D721Med (cell line): ENCODE results near the gene MARK4.

ENCODE experiments used
- DNase-seq: peaks from one replicate; pipeline ENCODE4 v3.0.0; 2011; ENCODE audit warnings: low spot score; ENCODE audit not compliant: insufficient read length
- FAIRE-seq: peaks from 2 replicates; lab custom pipeline; 2011; peaks lifted over from hg19 to GRCh38; lab: Jason Lieb, UNC
- CTCF ChIP-seq: IDR thresholded peaks from 2 replicates; pipeline ENCODE4 v1.5.1; 2012; ENCODE audit warnings: mild to moderate bottlenecking, control low read depth; ENCODE audit not compliant: insufficient read depth; ENCODE audit errors: missing control alignments

MARK4 gene

DNA sequence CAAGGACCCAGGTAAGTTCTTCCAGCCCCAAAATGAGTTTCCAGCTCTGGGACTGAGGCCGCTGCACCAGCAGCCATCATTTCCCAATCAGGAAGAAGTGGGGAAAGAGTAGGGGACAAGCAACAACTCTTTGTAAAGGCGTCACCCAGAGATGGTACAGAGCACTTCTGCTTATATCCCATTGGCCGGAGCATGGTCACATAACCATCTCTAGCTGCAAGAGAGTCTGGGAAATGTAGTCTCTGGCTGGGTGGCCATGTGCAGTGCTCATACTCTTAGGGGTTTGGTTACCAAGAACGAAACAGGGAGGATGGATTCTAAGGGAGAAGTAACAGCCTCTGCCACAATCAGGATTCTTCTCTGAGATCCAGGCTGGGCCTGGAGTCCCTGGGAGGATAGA is 45.3 kb downstream of the MARK4 start:
- no peak for FAIRE-seq
- no peak for TF ChIP-seq CTCF
- no peak for DNase-seq

- DNase-seq (no peak), FAIRE-seq (no peak)
- TF ChIP-seq CTCF, result no peak
Measured at GRCh38 chr19:45297674-45298073, 46.6 kb downstream of the MARK4 start.

DNA sequence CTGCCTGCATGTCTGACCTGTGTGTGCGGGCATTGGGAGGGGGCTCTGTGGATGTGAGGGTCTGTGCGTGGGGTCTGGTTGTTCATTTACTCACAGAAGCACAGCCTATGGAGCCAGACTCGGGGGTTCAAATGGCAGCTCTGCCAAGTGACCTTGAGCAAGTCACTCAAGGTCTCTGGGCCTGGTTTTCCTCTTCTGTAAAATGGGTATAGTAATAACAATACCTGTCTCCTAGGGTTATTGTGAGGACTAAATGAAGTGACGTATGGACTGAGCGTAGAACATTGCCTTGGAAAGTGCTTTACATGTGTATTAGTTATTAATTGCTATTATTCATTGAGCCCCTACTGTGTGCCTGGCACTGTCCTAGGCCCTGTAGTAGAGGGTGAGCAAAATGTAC is 47.2 kb downstream of the MARK4 start:
- FAIRE-seq, result no peak
- DNase-seq, result no peak
- TF ChIP-seq CTCF, result no peak

DNA sequence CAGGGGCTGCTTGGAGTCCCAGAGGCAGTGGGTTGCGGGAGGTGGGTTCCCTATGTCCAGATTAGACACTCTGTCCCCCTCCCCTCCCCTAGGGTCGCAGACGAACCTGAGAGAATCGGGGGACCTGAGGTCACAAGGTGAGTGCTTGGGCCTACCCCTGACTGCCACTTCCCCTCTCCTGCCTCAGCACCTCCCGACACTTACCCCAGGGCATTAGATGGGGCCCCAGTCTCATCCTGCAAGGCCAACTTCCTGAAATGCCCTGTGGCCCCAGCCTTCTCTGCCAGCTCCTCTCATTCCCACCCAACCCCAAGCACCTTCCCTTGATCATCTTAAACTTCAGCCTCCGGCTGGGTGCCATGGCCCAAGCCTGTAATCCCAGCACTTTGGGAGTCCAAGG is 48.6 kb downstream of the MARK4 start:
- FAIRE-seq (no peak), DNase-seq (no peak)
- TF ChIP-seq CTCF, result no peak

GRCh38 chr19:45302416-45302815 is 51.3 kb downstream of the MARK4 start:
- DNase-seq (no peak), FAIRE-seq (no peak)
- TF ChIP-seq CTCF, result no peak

DNA sequence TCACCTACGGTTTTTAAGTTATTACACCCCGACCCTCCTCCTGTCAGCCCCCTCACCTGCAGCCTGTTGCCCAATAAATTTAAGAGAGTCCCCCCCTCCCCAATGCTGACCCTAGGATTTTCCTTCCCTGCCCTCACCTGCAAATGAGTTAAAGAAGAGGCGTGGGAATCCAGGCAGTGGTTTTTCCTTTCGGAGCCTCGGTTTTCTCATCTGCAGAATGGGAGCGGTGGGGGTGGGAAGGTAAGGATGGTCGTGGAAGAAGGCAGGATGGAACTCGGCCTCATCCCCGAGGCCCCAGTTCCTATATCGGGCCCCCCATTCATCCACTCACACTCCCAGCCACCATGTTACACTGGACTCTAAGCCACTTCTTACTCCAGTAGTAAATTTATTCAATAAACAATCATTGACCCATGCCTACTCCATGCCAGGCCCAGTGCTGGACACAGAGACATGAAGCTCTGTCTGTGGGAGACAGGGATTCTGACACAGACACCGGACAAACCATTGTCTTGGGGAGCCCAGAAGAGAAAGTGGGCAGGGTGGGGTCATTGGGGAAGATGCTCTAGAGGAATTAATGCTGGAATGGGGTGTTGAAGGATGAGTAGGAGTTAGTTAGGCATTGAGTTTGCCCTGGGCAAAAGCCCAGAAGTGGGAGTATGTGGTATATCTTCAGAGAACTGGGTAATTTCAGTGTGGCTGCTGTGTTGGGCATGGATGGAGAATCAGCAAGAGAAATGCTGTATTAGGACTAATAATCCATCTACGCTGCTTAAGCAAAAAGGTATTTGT is 52.4 kb downstream of the MARK4 start:
- DNase-seq (no peak), FAIRE-seq (no peak)
- no peak for TF ChIP-seq CTCF
